Coronary artery (tissue), 2 donors: ENCODE measurements around the gene MMP15.

ENCODE experiments used
- DNase-seq: peaks from one replicate; pipeline ENCODE4 v3.0.0-alpha.2; 2017; ENCODE audit warnings: low spot score
- H3K27ac ChIP-seq, 2 donors: fragments of 200-600 bp; sonication (generic); one replicate each; pipeline ENCODE4 v1.5.1; 2016 to 2019
- H3K4me3 ChIP-seq: fragments of 200-600 bp; sonication (generic); 2 replicates; pipeline ENCODE4 v1.5.1; 2016; ENCODE audit warnings: mild to moderate bottlenecking, moderate library complexity
- CTCF ChIP-seq: fragments of 200-600 bp; sonication (generic); IDR thresholded peaks from one replicate; pipeline ENCODE4 v1.5.1; 2019; ENCODE audit warnings: antibody characterized with exemption

The MMP15 gene

GRCh38 chr16:58042001-58042885 is 16.7 kb downstream of the MMP15 start:
- Histone ChIP-seq H3K4me3 (no peak overlapping the region), H3K27ac (no peak overlapping the region)
- TF ChIP-seq CTCF = no peak
- no peak for DNase-seq

GRCh38 chr16:58042886-58043515 is 17.4 kb downstream of the MMP15 start:
- Histone ChIP-seq H3K4me3 (no peak overlapping the region), H3K27ac (no peak overlapping the region)
- no peak for DNase-seq
- TF ChIP-seq CTCF = no peak

- Histone ChIP-seq H3K4me3 (no peak overlapping the region), H3K27ac (no peak overlapping the region)
- no peak for TF ChIP-seq CTCF
- DNase-seq = no peak
These were observed 18.1 kb downstream of the MMP15 start for GRCh38 chr16:58043571-58044155.

GRCh38 chr16:58044266-58045019 is 18.9 kb downstream of the MMP15 start:
- no peak for DNase-seq
- H3K4me3 ChIP-seq = no peak overlapping the region
- no peak overlapping the region for H3K27ac ChIP-seq
- TF ChIP-seq CTCF = no peak

GRCh38 chr16:58045096-58045495 is 19.5 kb downstream of the MMP15 start:
- H3K4me3 ChIP-seq = no peak overlapping the region
- H3K27ac ChIP-seq = no peak overlapping the region
- TF ChIP-seq CTCF = no peak
- no peak for DNase-seq

GRCh38 chr16:58046054-58046881 is 20.7 kb downstream of the MMP15 start:
- Histone ChIP-seq H3K4me3 (no peak overlapping the region), H3K27ac (no peak overlapping the region)

More at GRCh38 chr16:58046054-58046881, 20.7 kb downstream of the MMP15 start:
- no peak for DNase-seq
- no peak for TF ChIP-seq CTCF
